Measurements from ENCODE around the gene PTPRM.

Gene PTPRM

GRCh38 chr18:8283891-8284585, 716.9 kb downstream of the PTPRM start:
- DNase-seq (ENCODE audit: low spot score), result no peak

GRCh38 chr18:8286303-8286702, 719.2 kb downstream of the PTPRM start:
- no peak for DNase-seq (ENCODE audit: low spot score)

- no peak for DNase-seq (ENCODE audit: low spot score)
Observed at GRCh38 chr18:8287196-8287885, 720.2 kb downstream of the PTPRM start.

GRCh38 chr18:8288472-8289195, 721.5 kb downstream of the PTPRM start:
- no peak for DNase-seq (ENCODE audit: low spot score)

- DNase-seq (ENCODE audit: low spot score), result no peak
Observed at GRCh38 chr18:8290435-8290834, 723.3 kb downstream of the PTPRM start.

GRCh38 chr18:8290913-8291312, 723.8 kb downstream of the PTPRM start:
- DNase-seq (ENCODE audit: low spot score), result no peak

GRCh38 chr18:8293184-8293583, 726.1 kb downstream of the PTPRM start:
- no peak for DNase-seq (ENCODE audit: low spot score)

- no peak for DNase-seq (ENCODE audit: low spot score)
Observed at GRCh38 chr18:8296886-8297616, 729.9 kb downstream of the PTPRM start.

- no peak for DNase-seq (ENCODE audit: low spot score)
Observed at GRCh38 chr18:8298186-8298585, 731.1 kb downstream of the PTPRM start.

GRCh38 chr18:8299054-8299980, 732.2 kb downstream of the PTPRM start:
- DNase-seq (ENCODE audit: low spot score), result no peak

- DNase-seq (ENCODE audit: low spot score), result no peak
Observed at GRCh38 chr18:8300751-8301410, 733.8 kb downstream of the PTPRM start.

- no peak for DNase-seq (ENCODE audit: low spot score)
Observed at GRCh38 chr18:8301427-8302172, 734.5 kb downstream of the PTPRM start.

GRCh38 chr18:8303151-8303755, 736.1 kb downstream of the PTPRM start:
- no peak for DNase-seq (ENCODE audit: low spot score)

GRCh38 chr18:8307960-8308359, 740.8 kb downstream of the PTPRM start:
- no peak for DNase-seq (ENCODE audit: low spot score)

- DNase-seq (ENCODE audit: low spot score), result no peak
Observed at GRCh38 chr18:8313043-8313442, 745.9 kb downstream of the PTPRM start.

- no peak for DNase-seq (ENCODE audit: low spot score)
Observed at GRCh38 chr18:8314124-8314523, 747.0 kb downstream of the PTPRM start.

- no peak for DNase-seq (ENCODE audit: low spot score)
Observed at GRCh38 chr18:8319798-8320489, 752.8 kb downstream of the PTPRM start.

- no peak for DNase-seq (ENCODE audit: low spot score)
Observed at GRCh38 chr18:8322486-8322885, 755.4 kb downstream of the PTPRM start.
